Activated CD8-positive, alpha-beta T cell treated with anti-CD3 and anti-CD28 coated beads for 36 hours (primary cell): ENCODE measurements around the gene PGC. TPM values are rescaled to one million over a fixed set of nuclear protein-coding genes. Genes with fewer than 3 reads are reported as not detected.

ENCODE experiments used
- ATAC-seq: fragments of 200-7000 bp; cut with Tn5 transposase; one replicate; pipeline ENCODE4 v1.10.0; 2021; ENCODE audit warnings: mild to moderate bottlenecking, moderate library complexity
- CTCF ChIA-PET: fragments of 350-600 bp; sonication (Branson Sonifier 250); formaldehyde crosslinking; loops from one replicate; lab custom pipeline; 2021; ENCODE audit warnings: antibody characterized with exemption; lab: Charles Lee
- POLR2A ChIA-PET: fragments of 350-600 bp; sonication (Branson Sonifier 250); formaldehyde crosslinking; loops from one replicate; lab custom pipeline; 2021; ENCODE audit warnings: antibody characterized with exemption; lab: Charles Lee
- DNase-seq: peaks from one replicate; pipeline ENCODE4 v3.0.0-alpha.2; 2020
- H3K27ac Mint-ChIP-seq: one replicate; pipeline ENCODE4 v1.8.0; 2021; ENCODE audit warnings: mild to moderate bottlenecking, mixed read lengths
- H3K27me3 Mint-ChIP-seq: one replicate; pipeline ENCODE4 v1.8.0; 2021; ENCODE audit warnings: mixed read lengths
- H3K36me3 Mint-ChIP-seq: one replicate; pipeline ENCODE4 v1.8.0; 2021; ENCODE audit warnings: low read depth, mixed read lengths
- H3K4me1 Mint-ChIP-seq: one replicate; pipeline ENCODE4 v1.8.0; 2021; ENCODE audit warnings: low read depth, mixed read lengths
- H3K4me3 Mint-ChIP-seq: one replicate; pipeline ENCODE4 v1.8.0; 2021; ENCODE audit warnings: mild to moderate bottlenecking, moderate library complexity, mixed read lengths
- H3K9me3 Mint-ChIP-seq: one replicate; pipeline ENCODE4 v1.8.0; 2021; ENCODE audit warnings: mixed read lengths
- intact Hi-C: fragments of 100-400 bp; cut with micrococcal nuclease; formaldehyde crosslinking; loops from one replicate; pipeline ENCODE4 v1.10.0; 2022
- total RNA-seq, 2 experiments: library from RNA; stranded (reverse); gene quantifications; one replicate each; pipeline ENCODE4 v1.2.3, GENCODE V29; 2021
- TF ChIP-seq, protein P1 (sequence below): fragments of 200-600 bp; IDR thresholded peaks from one replicate; pipeline ENCODE4 v1.8.0; 2022; ENCODE audit warnings: antibody characterized with exemption, mild to moderate bottlenecking

PGC gene
- total RNA-seq, 2 experiments from 2014 or later, result not detected

DNA sequence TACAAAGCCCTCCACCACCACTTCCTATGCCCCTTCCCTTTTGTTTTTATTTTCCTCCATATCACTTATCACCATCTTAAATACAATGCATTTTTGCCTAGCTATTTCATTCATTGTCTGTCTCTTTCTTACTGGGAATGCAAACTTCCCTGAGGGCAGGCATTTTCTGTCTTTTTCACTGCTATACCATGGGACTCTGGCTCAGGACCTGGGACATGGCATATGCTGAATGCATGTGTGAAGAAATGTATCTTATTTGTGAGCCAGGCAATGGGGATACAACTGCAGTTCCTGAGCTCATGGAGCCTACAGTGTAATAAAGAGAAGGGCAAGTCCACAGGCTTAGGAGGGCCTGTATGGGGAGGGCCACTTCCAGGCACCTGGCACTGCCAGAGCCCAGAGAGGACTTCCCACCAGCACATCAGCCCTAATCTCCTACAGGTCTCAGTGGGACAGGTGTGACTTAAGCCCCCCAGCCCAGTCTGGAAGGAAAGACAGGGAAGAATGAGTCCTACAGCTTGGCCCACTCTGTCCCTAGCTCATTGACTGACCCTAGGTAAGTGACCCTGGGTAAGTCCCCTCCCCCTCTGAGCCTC lies 55.0 kb downstream of the PGC start:
- ChIA-PET CTCF (interaction anchor here (0.7 to 3.0 kb wide), 2 partner anchors 9 to 60 kb away, joined by 3 to 15 read pairs; no protein-coding TSS in a partner anchor), POLR2A (no interaction called here)
- Mint-ChIP-seq H3K27me3 (no peaks in the 10 kb centered on the region), H3K27ac (no peak overlapping the region), H3K4me3 (no peak overlapping the region), H3K9me3 (no peaks in the 10 kb centered on the region), H3K36me3 (no peaks in the 10 kb centered on the region), H3K4me1 (no peaks in the 10 kb centered on the region)
- TF ChIP-seq, protein P1, sequence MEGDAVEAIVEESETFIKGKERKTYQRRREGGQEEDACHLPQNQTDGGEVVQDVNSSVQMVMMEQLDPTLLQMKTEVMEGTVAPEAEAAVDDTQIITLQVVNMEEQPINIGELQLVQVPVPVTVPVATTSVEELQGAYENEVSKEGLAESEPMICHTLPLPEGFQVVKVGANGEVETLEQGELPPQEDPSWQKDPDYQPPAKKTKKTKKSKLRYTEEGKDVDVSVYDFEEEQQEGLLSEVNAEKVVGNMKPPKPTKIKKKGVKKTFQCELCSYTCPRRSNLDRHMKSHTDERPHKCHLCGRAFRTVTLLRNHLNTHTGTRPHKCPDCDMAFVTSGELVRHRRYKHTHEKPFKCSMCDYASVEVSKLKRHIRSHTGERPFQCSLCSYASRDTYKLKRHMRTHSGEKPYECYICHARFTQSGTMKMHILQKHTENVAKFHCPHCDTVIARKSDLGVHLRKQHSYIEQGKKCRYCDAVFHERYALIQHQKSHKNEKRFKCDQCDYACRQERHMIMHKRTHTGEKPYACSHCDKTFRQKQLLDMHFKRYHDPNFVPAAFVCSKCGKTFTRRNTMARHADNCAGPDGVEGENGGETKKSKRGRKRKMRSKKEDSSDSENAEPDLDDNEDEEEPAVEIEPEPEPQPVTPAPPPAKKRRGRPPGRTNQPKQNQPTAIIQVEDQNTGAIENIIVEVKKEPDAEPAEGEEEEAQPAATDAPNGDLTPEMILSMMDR, result no peak
- intact Hi-C loops, result no loop called here
- no peak for DNase-seq
- ATAC-seq, result no peak

DNA sequence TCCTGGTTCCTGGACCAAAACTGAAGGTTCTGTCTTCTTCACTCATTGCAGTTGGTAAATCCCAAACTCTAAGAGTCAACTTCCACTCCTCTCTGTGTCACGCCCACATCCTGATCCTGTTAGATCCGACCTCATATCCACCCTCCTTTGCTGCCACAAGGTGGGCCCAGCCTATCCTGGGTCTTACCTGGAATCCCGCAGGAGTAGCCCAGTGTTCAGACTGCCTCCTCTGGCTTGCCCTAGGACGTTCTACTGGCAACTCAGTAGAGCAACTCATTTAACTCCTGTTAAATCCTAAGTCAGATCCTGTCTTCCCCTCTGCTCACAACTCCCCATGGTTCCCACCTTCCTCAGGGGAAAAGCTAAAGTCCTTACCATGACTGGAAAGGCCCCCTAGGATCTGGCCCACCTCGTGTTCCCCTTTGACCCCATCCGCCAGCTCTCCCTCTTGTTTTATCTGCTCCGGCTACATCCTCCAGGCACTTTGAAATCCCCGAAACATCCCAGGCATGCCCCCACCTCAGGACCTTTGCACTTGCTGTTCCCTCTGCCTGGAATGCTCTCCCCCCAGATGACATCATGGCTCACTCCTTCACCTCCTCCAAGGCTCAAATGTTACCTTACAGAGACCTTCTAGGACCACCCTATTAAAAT lies 55.6 kb downstream of the PGC start:
- ChIA-PET POLR2A (no interaction called here), CTCF (interaction anchor here (1.2 to 3.0 kb wide), 2 partner anchors 8 to 89 kb away, joined by 3 to 15 read pairs; no protein-coding TSS in a partner anchor)
- DNase-seq (no peak), ATAC-seq (no peak)
- H3K36me3 Mint-ChIP-seq, result no peaks in the 10 kb centered on the region
- TF ChIP-seq, protein P1, result no peak
- H3K4me1 Mint-ChIP-seq, result no peaks in the 10 kb centered on the region
- no peak overlapping the region for H3K4me3 Mint-ChIP-seq
- intact Hi-C loops, result no loop called here
- H3K9me3 Mint-ChIP-seq, result no peaks in the 10 kb centered on the region
- no peaks in the 10 kb centered on the region for H3K27me3 Mint-ChIP-seq
- H3K27ac Mint-ChIP-seq, result no peak overlapping the region

GRCh38 chr6:41690541-41691330 lies 56.5 kb downstream of the PGC start:
- no peaks in the 10 kb centered on the region for H3K27me3 Mint-ChIP-seq
- DNase-seq, result no peak
- H3K4me3 Mint-ChIP-seq, result no peak overlapping the region
- H3K4me1 Mint-ChIP-seq, result no peaks in the 10 kb centered on the region
- ChIA-PET CTCF (interaction anchor here (0.9 to 3.0 kb wide), 3 partner anchors 7 to 88 kb away, joined by 3 to 15 read pairs (median 3); no protein-coding TSS in a partner anchor), POLR2A (interaction anchor here (0.8 kb wide), 1 partner anchor 32 kb away, joined by 3 read pairs; no protein-coding TSS in a partner anchor)
- H3K27ac Mint-ChIP-seq, result no peak overlapping the region
- intact Hi-C loops, result no loop called here
- TF ChIP-seq, protein P1, result no peak
- no peaks in the 10 kb centered on the region for H3K9me3 Mint-ChIP-seq
- H3K36me3 Mint-ChIP-seq, result no peaks in the 10 kb centered on the region
- no peak for ATAC-seq

DNA sequence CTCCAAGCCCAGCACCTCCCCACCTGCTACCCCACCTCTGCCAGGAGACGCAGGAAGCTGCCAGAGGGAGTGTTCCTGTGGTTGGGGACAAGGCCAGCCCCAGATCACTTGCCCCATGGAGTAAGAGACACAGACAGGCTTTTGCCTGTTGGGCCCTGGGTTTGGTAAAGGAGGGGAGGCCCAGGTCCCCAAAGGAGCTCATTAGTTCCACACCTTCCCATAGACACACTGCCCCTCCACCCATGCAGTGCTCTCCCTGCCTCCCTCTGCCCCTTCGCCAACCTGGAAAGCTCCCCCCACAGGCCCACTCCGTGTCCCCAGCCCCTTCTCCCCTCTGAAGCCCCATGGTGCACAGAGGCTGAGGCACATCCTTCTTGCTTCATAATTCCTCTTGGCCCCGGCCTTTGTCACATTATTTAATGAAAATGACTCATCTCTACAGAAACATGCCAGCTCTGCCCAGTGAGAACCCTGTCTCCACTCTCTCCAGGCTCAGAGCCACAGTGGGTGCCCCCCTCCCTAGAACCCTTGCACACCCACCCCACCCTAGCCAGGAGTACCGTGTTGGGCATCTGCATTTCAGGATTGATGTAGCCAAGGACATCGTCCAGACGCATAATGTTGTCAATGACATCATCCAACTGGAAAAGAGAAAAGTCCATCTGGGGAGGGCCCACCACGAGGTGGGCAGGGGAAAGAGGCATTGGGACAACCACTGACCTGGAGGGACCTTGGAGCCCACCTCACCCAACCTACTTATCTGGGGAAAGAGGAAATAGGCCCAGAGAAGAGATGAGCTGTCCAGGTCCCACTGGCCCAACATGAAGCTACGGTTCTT lies 57.8 kb downstream of the PGC start:
- no peak for ATAC-seq
- Mint-ChIP-seq H3K4me3 (no peak overlapping the region), H3K27ac (no peak overlapping the region), H3K27me3 (no peaks in the 10 kb centered on the region), H3K9me3 (no peaks in the 10 kb centered on the region), H3K36me3 (no peaks in the 10 kb centered on the region), H3K4me1 (no peaks in the 10 kb centered on the region)
- no peak for DNase-seq
- TF ChIP-seq, protein P1, result no peak
- CTCF ChIA-PET, result interaction anchor here (0.9 to 1.3 kb wide), 4 partner anchors 16 to 320 kb away, joined by 3 to 7 read pairs (median 4); no protein-coding TSS in a partner anchor
- intact Hi-C loops, result no loop called here
- POLR2A ChIA-PET, result interaction anchor here (1.5 kb wide), 1 partner anchor 17 kb away, joined by 4 read pairs; no protein-coding TSS in a partner anchor
